Heart left ventricle (tissue), 16 donors: Measurements from ENCODE around the gene FIBP. TPM values are rescaled to one million over a fixed set of nuclear protein-coding genes. Genes with fewer than 3 reads are reported as not detected.

Source experiments
- ATAC-seq, 4 donors: fragments of 200-7000 bp; cut with Tn5 transposase; one replicate each; pipeline ENCODE4 v1.9.1; 2020 to 2022; ENCODE audit warnings: moderate library complexity in 4 of 4, mild to moderate bottlenecking in 3 of 4, moderate number of reproducible peaks in 1 of 4
- DNase-seq, 5 donors: peaks; one replicate each; pipeline ENCODE4 v3.0.0-alpha.2; 2020
- H3K27ac ChIP-seq, 12 donors: fragments of 200-600 bp; sonication (generic) in 4 of 12; one replicate each; pipeline versions ENCODE4 v1.5.0 to v1.8.0; 2016 to 2022; ENCODE audit warnings: mild to moderate bottlenecking in 2 of 12
- H3K27me3 ChIP-seq, 9 donors: fragments of 200-600 bp; sonication (generic) in 2 of 9; one replicate each; pipeline versions ENCODE4 v1.5.1 to v1.8.0; 2016 to 2022; ENCODE audit warnings: mild to moderate bottlenecking in 3 of 9
- H3K36me3 ChIP-seq, 9 donors: fragments of 200-600 bp; sonication (generic) in 2 of 9; one replicate each; pipeline versions ENCODE4 v1.5.0 to v1.8.0; 2018 to 2022; ENCODE audit warnings: mild to moderate bottlenecking in 2 of 9
- H3K4me1 ChIP-seq, 12 donors: fragments of 200-600 bp; sonication (generic) in 4 of 12; one replicate each; pipeline versions ENCODE4 v1.5.0 to v1.8.0; 2016 to 2022; ENCODE audit warnings: mild to moderate bottlenecking in 3 of 12
- H3K4me3 ChIP-seq, 12 donors: fragments of 200-600 bp; sonication (generic) in 4 of 12; one replicate each; pipeline versions ENCODE4 v1.5.0 to v1.8.0; 2017 to 2022; ENCODE audit warnings: mild to moderate bottlenecking in 9 of 12, moderate library complexity in 4 of 12
- H3K9me3 ChIP-seq, 12 donors: fragments of 200-600 bp; sonication (generic) in 4 of 12; one replicate each; pipeline versions ENCODE4 v1.5.0 to v1.8.0; 2016 to 2022; ENCODE audit warnings: mild to moderate bottlenecking in 1 of 12
- CTCF ChIP-seq, 12 donors: fragments of 200-600 bp; sonication (generic) in 4 of 12; IDR thresholded peaks; one replicate each; pipeline versions ENCODE4 v1.5.0 to v1.8.0; 2018 to 2022; ENCODE audit warnings: antibody characterized with exemption in 12 of 12, mild to moderate bottlenecking in 5 of 12
- POLR2A ChIP-seq, 2 donors: fragments of 450-650 bp; IDR thresholded peaks; one replicate each; pipeline ENCODE4 v1.6.1; 2017; ENCODE audit warnings: antibody characterized with exemption in 2 of 2, mild to moderate bottlenecking in 2 of 2, moderate library complexity in 2 of 2
- WGBS, 4 donors: extraction: QIAGEN DNeasy Blood & Tissue Kit in 2 of 4; methylation state at CpG; one replicate each; pipeline versions ENCODE4 v1.1.5 to v1.1.7; 2013 to 2018; 5-methylcytosine and 5-hydroxymethylcytosine counted together
- intact Hi-C, 10 donors: fragments of 100-400 bp; cut with DNase I; formaldehyde crosslinking; loops; one replicate each; pipeline versions ENCODE4 v1.11.1 to v1.14.2; 2022
- polyA plus RNA-seq, 2 donors: library from polyadenylated mRNA; stranded (reverse); fragments of 200-250 nt; gene quantifications; one replicate each; pipeline ENCODE4 v1.2.3, GENCODE V29; 2013
- total RNA-seq, 9 donors: library from RNA; depleted of rRNA in 2 of 9; stranded (reverse); fragments of >200 nt in 2 of 9; fragmentation: NEBNext Ultra II Directional in 3 of 9; extraction: Animal tissue kit (Norgen Biotek cat#: 25700) in 3 of 9; gene quantifications; one replicate each; pipeline versions ENCODE4 v1.1.0 to v1.2.4, GENCODE V29; 2016 to 2023
- donor health status: ischemic (EF 13 %, LVEDD 7.1; RV severe dilation, severe dysfunction).
- donor health status: healthy with polysubstance abuse.
- donor health status: DM: no; HTN: yes; CAD: no.
- donor health status: DM: no; HTN: no; CAD: no.
- donor health status: ischemic (EF 25% LVEDD 6.9; RV normal size, moderate dysfunction).
- donor health status: ischemic (EF 25% LVEDD 5.7; RV mildly dilated, moderate dysfunction).
- donor health status: healthy.
- donor health status: DM: yes; HTN: yes; CAD: no.
- donor health status: ischemic (EF 35%, LVEDD 5.7; RV mildly dilated, moderate dysfunction).
- donor health status: nonischemic (EF 11% LVEDD 7.7; RV severe dilation, severe dysfunction).
- donor health status: DM: yes; HTN: yes; CAD: no.
- donor health status: PGD.
- donor health status: ischemic (EF 29% LVEDD 5.4; RV normal size, mild dysfunction).
- donor health status: nonischemic (EF 23%, LVEDD 6.1; RV moderate dilation, normal function).

Gene FIBP
- total and polyA plus RNA-seq, 11 donors, result 35.0 to 93.9 (median 57.3) TPM

DNA sequence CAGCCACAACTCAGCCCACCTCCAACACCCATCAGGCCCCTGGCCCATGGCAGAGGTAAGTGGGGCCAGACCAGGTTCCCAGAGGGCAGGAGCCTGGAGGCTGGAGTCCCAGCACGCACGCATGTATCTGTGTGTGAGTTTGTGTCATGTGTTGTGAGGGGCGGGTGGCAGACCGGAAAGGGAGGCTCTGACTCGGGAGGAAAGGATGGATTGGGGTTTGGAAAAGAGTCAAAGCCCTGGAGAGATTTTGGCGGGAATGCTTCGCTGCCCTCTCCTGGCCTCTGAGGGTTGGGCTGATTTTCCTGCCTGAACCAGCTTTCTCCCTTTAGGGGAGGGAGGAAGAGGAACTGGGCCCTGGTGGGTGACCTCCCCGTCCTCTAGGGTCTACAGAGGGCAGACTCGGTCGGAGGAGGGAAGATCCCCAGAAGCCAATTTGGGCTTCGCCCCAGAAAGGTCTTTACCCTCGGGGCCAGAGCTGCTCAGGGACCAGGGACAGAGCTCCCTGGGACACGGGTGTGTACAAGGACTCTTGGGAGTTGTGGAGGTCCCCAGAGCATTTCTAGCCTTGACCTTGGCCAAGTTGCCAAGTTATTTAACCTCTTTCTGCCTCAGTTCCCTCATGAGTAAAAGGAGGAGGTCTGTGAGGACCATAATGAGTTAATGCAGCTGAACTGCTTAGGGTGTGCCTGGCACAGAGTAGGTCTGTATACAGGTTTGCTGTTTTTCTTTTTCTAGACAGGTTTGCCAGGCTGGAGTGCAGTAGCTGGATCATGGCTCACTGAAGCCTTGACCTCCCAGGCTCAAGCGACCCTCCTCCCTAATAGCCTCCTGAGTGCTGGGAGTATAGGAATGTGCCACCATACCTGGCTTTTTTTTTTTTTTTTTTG lies 23.7 kb upstream of the FIBP start:
- H3K27me3 ChIP-seq, result no peaks in the 10 kb centered on the region
- TF ChIP-seq CTCF (IDR thresholded peaks at IDR 0.05) (peak in 7 of 12 donors; percentile 27 to 61 (median 41)), POLR2A (IDR thresholded peaks at IDR 0.05) (no peak)
- intact Hi-C loops, result no loop called here
- peak; percentile 6 to 56 (median 14) for ATAC-seq
- no peaks in the 10 kb centered on the region for H3K9me3 ChIP-seq
- peak overlapping the region in 4 of 12 donors; percentile 20 to 55 (median 35) for H3K27ac ChIP-seq
- no peak overlapping the region for H3K4me3 ChIP-seq
- H3K4me1 ChIP-seq, result peaks cover 2 to 40% (median 35%) of the 10 kb centered on the region in 12 donors
- peak in 4 of 5 donors; percentile 56 to 65 (median 58) for DNase-seq
- 16 to 28% (median 17%) methylated on average over 12 to 14 of the region's 14 CpGs for WGBS, 4 donors
- H3K36me3 ChIP-seq, result peaks cover 0 to under 1% (median 0%) of the 10 kb centered on the region in 9 donors

GRCh38 chr11:65907878-65908277 lies 19.6 kb upstream of the FIBP start:
- TF ChIP-seq CTCF (IDR thresholded peaks at IDR 0.05) (no peak), POLR2A (IDR thresholded peaks at IDR 0.05) (no peak)
- Histone ChIP-seq H3K36me3 (no peaks in the 10 kb centered on the region), H3K27ac (no peak overlapping the region), H3K9me3 (no peaks in the 10 kb centered on the region), H3K27me3 (no peaks in the 10 kb centered on the region), H3K4me1 (peaks cover 0 to 14% (median 12%) of the 10 kb centered on the region in 12 donors), H3K4me3 (no peak overlapping the region)
- no peak for DNase-seq
- intact Hi-C loops, result no loop called here
- WGBS, 4 donors, result 81 to 88% (median 85%) methylated on average over 6 of the region's 6 CpGs
- ATAC-seq, result no peak

GRCh38 chr11:65906602-65907001 lies 18.3 kb upstream of the FIBP start:
- H3K27ac ChIP-seq, result no peak overlapping the region
- H3K36me3 ChIP-seq, result no peaks in the 10 kb centered on the region
- intact Hi-C loops, result no loop called here
- H3K9me3 ChIP-seq, result no peaks in the 10 kb centered on the region
- DNase-seq (no peak), ATAC-seq (no peak)
- 78 to 84% (median 83%) methylated on average over 5 of the region's 5 CpGs for WGBS, 4 donors
- peaks cover 0 to 7% (median 5%) of the 10 kb centered on the region in 12 donors for H3K4me1 ChIP-seq
- no peak overlapping the region for H3K4me3 ChIP-seq
- no peaks in the 10 kb centered on the region for H3K27me3 ChIP-seq
- TF ChIP-seq CTCF (IDR thresholded peaks at IDR 0.05) (no peak), POLR2A (IDR thresholded peaks at IDR 0.05) (no peak)

- WGBS, 4 donors, result 81 to 86% (median 86%) methylated on average over 8 of the region's 8 CpGs
- no peak overlapping the region for H3K4me3 ChIP-seq
- no peaks in the 10 kb centered on the region for H3K9me3 ChIP-seq
- no peak for TF ChIP-seq POLR2A (IDR thresholded peaks at IDR 0.05)
- TF ChIP-seq CTCF (IDR thresholded peaks at IDR 0.05), result no peak
- H3K27me3 ChIP-seq, result peaks cover 0 to 15% (median 0%) of the 10 kb centered on the region in 9 donors
- no peak for ATAC-seq
- H3K36me3 ChIP-seq, result no peaks in the 10 kb centered on the region
- H3K4me1 ChIP-seq, result peaks cover 0 to 23% (median 17%) of the 10 kb centered on the region in 12 donors
- intact Hi-C loops, result no loop called here
- H3K27ac ChIP-seq, result no peak overlapping the region
- DNase-seq, result no peak
Observed at GRCh38 chr11:65903715-65904114, 15.4 kb upstream of the FIBP start.
